K562 (cell line): ENCODE data around the gene STXBP4. TPM values are rescaled to one million over a fixed set of nuclear protein-coding genes. Genes with fewer than 3 reads are reported as not detected.
A peak's percentile ranks its signal among the peaks of the same experiment; 100 is the strongest.

Experiments
- KDM5B ChIP-seq: fragments of 200-600 bp; sonication (generic); IDR thresholded peaks from 2 replicates; pipeline ENCODE4 v1.6.1; 2012; ENCODE audit warnings: low read depth, mild to moderate bottlenecking, moderate library complexity, low read length, control low read depth, inconsistent platforms; ENCODE audit not compliant: insufficient replicate concordance
- MEF2A ChIP-seq: IDR thresholded peaks from 2 replicates; pipeline ENCODE4 v1.6.1; 2011; ENCODE audit warnings: low read depth, mild to moderate bottlenecking, low read length, moderate library complexity; ENCODE audit not compliant: control insufficient read depth
- MLLT1 ChIP-seq, 2 experiments: fragments of 450-650 bp; IDR thresholded peaks; 2 replicates each; pipeline ENCODE4 v1.6.1; 2016
- RAD21 ChIP-seq, 2 experiments: fragments of 250-450 bp in 1 of 2; fragments of 450-650 bp in 1 of 2; sonication (Bioruptor Pico) in 1 of 2; formaldehyde crosslinking in 1 of 2; IDR thresholded peaks in 1 of 2; conservative IDR thresholded peaks in 1 of 2; 2 replicates each; pipeline versions ENCODE4 v1.4.0 to v1.8.0; 2020 to 2022; ENCODE audit warnings: mild to moderate bottlenecking in 2 of 2, moderate library complexity in 1 of 2
- SMARCA5 ChIP-seq: fragments of 450-650 bp; IDR thresholded peaks from 2 replicates; pipeline ENCODE4 v1.6.1; 2016
- SMARCB1 ChIP-seq: IDR thresholded peaks from 2 replicates; pipeline ENCODE4 v1.6.1; 2011; ENCODE audit warnings: improper control_type of control experiment, low read depth; ENCODE audit not compliant: insufficient read length
- SP1 ChIP-seq: sonication (generic); formaldehyde crosslinking; IDR thresholded peaks from 2 replicates; pipeline ENCODE4 v1.8.1; 2022; ENCODE audit warnings: mild to moderate bottlenecking, missing genetic modification reagents
- ZNF586 ChIP-seq: fragments of 450-650 bp; formaldehyde crosslinking; conservative IDR thresholded peaks from 2 replicates; pipeline ENCODE4 v1.4.0; 2020; ENCODE audit warnings: mild to moderate bottlenecking, moderate library complexity
- polyA plus RNA-seq, 8 experiments: library from polyadenylated mRNA; depleted of rRNA in 4 of 8; stranded (reverse) in 5 of 8; unstranded in 3 of 8; fragments of >200 nt; fragmentation: Nextera tagmentation in 2 of 8; fragmentation: Illumina TruSeq in 1 of 8; extraction: Ambion mirVana in 2 of 8; extraction: Trizol in 1 of 8; gene quantifications; 2 replicates each; pipeline versions ENCODE4 v1.2.1 to v1.2.3, GENCODE V29; 2011 to 2014; ENCODE audit warnings: inconsistent platforms in 1 of 8, missing spikeins in 1 of 8
- total RNA-seq, 7 experiments: library from RNA; depleted of rRNA in 6 of 7; stranded (reverse); fragments of >200 nt in 6 of 7; fragmentation: Illumina TruSeq in 2 of 7; extraction: Trizol in 2 of 7; gene quantifications; 2 replicates each; pipeline versions ENCODE4 v1.2.1 to v1.2.3, GENCODE V29; 2011 to 2021; ENCODE audit warnings: low replicate concordance in 1 of 7
- TF ChIP-seq, protein P1 (sequence below), 2 experiments: fragments of 200-800 bp in 1 of 2; sonication (Bioruptor generic) in 1 of 2; sonication (generic) in 1 of 2; formaldehyde crosslinking in 1 of 2; IDR thresholded peaks in 1 of 2; conservative IDR thresholded peaks in 1 of 2; 2 replicates each; pipeline versions ENCODE4 v1.5.0 to v1.6.1; 2016 to 2020; ENCODE audit warnings: missing compliant biosample characterization in 1 of 2, missing genetic modification characterization in 1 of 2, missing genetic modification reagents in 1 of 2
- TF ChIP-seq, protein P2 (sequence below), 2 experiments: fragments of 450-650 bp; formaldehyde crosslinking in 1 of 2; IDR thresholded peaks; 2 replicates each; pipeline versions ENCODE4 v1.4.0 to v1.6.1; 2014 to 2020; ENCODE audit warnings: mild to moderate bottlenecking in 2 of 2, borderline replicate concordance in 1 of 2, low read depth in 1 of 2

Gene STXBP4
- total and polyA plus RNA-seq, 9 of the 15 experiments (the other 6 are each of a cell fraction or from before 2014, with no cell fraction given) = 11.6 to 23.2 (median 18.5) TPM

DNA sequence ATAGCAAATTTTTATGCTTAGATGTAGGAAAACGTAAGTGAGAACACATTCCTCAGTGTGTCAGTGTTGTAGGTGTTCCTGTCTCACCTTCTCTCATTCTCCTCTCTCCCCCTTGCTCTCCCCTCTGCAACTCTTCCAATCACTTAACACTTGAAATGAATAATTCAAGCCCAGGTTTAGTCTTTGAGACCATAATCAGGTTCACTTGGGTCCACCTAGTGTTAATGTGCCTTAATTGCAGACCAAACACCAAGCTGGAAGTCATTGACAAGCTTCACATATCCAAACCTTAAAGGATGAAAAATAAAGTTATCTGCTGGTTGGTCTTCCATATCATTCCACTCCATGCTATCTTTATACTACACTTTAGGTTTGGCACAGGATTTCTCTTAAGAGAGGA, 37.0 kb downstream of the STXBP4 start (continued):
- TF ChIP-seq, protein P1, sequence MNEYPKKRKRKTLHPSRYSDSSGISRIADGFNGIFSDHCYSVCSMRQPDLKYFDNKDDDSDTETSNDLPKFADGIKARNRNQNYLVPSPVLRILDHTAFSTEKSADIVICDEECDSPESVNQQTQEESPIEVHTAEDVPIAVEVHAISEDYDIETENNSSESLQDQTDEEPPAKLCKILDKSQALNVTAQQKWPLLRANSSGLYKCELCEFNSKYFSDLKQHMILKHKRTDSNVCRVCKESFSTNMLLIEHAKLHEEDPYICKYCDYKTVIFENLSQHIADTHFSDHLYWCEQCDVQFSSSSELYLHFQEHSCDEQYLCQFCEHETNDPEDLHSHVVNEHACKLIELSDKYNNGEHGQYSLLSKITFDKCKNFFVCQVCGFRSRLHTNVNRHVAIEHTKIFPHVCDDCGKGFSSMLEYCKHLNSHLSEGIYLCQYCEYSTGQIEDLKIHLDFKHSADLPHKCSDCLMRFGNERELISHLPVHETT (CRISPR knock-in tag; conservative IDR thresholded peaks at IDR 0.05 in 1 of 2, IDR thresholded peaks at IDR 0.05 in 1 of 2) = no peak
- TF ChIP-seq RAD21 (CRISPR knock-in tag; conservative IDR thresholded peaks at IDR 0.05 in 1 of 2, IDR thresholded peaks at IDR 0.05 in 1 of 2) = peak in 1 of 2 experiments; percentile 54; a peak in 2 of 4 replicates
- TF ChIP-seq, protein P2, sequence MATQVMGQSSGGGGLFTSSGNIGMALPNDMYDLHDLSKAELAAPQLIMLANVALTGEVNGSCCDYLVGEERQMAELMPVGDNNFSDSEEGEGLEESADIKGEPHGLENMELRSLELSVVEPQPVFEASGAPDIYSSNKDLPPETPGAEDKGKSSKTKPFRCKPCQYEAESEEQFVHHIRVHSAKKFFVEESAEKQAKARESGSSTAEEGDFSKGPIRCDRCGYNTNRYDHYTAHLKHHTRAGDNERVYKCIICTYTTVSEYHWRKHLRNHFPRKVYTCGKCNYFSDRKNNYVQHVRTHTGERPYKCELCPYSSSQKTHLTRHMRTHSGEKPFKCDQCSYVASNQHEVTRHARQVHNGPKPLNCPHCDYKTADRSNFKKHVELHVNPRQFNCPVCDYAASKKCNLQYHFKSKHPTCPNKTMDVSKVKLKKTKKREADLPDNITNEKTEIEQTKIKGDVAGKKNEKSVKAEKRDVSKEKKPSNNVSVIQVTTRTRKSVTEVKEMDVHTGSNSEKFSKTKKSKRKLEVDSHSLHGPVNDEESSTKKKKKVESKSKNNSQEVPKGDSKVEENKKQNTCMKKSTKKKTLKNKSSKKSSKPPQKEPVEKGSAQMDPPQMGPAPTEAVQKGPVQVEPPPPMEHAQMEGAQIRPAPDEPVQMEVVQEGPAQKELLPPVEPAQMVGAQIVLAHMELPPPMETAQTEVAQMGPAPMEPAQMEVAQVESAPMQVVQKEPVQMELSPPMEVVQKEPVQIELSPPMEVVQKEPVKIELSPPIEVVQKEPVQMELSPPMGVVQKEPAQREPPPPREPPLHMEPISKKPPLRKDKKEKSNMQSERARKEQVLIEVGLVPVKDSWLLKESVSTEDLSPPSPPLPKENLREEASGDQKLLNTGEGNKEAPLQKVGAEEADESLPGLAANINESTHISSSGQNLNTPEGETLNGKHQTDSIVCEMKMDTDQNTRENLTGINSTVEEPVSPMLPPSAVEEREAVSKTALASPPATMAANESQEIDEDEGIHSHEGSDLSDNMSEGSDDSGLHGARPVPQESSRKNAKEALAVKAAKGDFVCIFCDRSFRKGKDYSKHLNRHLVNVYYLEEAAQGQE (IDR thresholded peaks at IDR 0.05; ENCODE audit: borderline replicate concordance) = peak; percentile 30; the same call in 1 of the 2 replicates
- TF ChIP-seq, protein P2 (CRISPR knock-in tag; IDR thresholded peaks at IDR 0.05; ENCODE audit: low read depth) = no peak
- TF ChIP-seq ZNF586 (CRISPR knock-in tag) = no peak
- TF ChIP-seq MEF2A = no peak
- TF ChIP-seq SMARCA5 = no peak
- no peak for TF ChIP-seq MLLT1 (IDR thresholded peaks at IDR 0.05)
- TF ChIP-seq SP1 (CRISPR knock-in tag) = no peak
- no peak for TF ChIP-seq SMARCB1
- no peak for TF ChIP-seq KDM5B
